Trophoblast cell (in vitro differentiated cells and primary cell): ENCODE measurements around the gene UBAP1L.
A peak's percentile ranks its signal among the peaks of the same experiment; 100 is the strongest.

ENCODE experiments used
- DNase-seq, 2 donors: peaks; one replicate each; pipeline ENCODE4 v3.0.0-alpha.2; 2016
- H2AFZ ChIP-seq: 2 replicates; pipeline ENCODE4 v1.6.1; 2013; ENCODE audit warnings: low read length, moderate library complexity, mild to moderate bottlenecking; ENCODE audit not compliant: insufficient read depth, poor library complexity
- H2AK5ac ChIP-seq: 2 replicates; pipeline ENCODE4 v1.6.1; 2013; ENCODE audit warnings: mild to moderate bottlenecking, low read length
- H2BK120ac ChIP-seq: 2 replicates; pipeline ENCODE4 v1.6.1; 2013; ENCODE audit warnings: low read length, mild to moderate bottlenecking, moderate library complexity; ENCODE audit not compliant: insufficient read depth, poor library complexity
- H2BK12ac ChIP-seq: 2 replicates; pipeline ENCODE4 v1.6.1; 2013; ENCODE audit warnings: mild to moderate bottlenecking, low read length, moderate library complexity
- H2BK5ac ChIP-seq: 2 replicates; pipeline ENCODE4 v1.6.1; 2013; ENCODE audit warnings: low read length, low read depth, moderate library complexity, mild to moderate bottlenecking; ENCODE audit not compliant: poor library complexity
- H3K14ac ChIP-seq: 2 replicates; pipeline ENCODE4 v1.6.1; 2013; ENCODE audit warnings: mild to moderate bottlenecking, low read length
- H3K18ac ChIP-seq: 2 replicates; pipeline ENCODE4 v1.6.1; 2013; ENCODE audit warnings: mild to moderate bottlenecking, low read length
- H3K23ac ChIP-seq: 2 replicates; pipeline ENCODE4 v1.6.1; 2013; ENCODE audit warnings: low read length
- H3K27ac ChIP-seq: 2 replicates; pipeline ENCODE4 v1.5.1; 2013; ENCODE audit warnings: low read depth, mild to moderate bottlenecking, inconsistent platforms, low read length, moderate library complexity
- H3K27me3 ChIP-seq: 2 replicates; pipeline ENCODE4 v1.6.1; 2013; ENCODE audit warnings: inconsistent platforms, mild to moderate bottlenecking, low read length, moderate library complexity; ENCODE audit not compliant: insufficient read depth
- H3K36me3 ChIP-seq, 2 experiments: 1 replicate in 1 of 2; 2 replicates in 1 of 2; pipeline ENCODE4 v1.6.1; 2013; ENCODE audit warnings: low read length in 2 of 2, mild to moderate bottlenecking in 2 of 2, moderate library complexity in 1 of 2; ENCODE audit not compliant: insufficient read depth in 2 of 2, control insufficient read depth in 1 of 2
- H3K4ac ChIP-seq: 2 replicates; pipeline ENCODE4 v1.6.1; 2013; ENCODE audit warnings: low read depth, mild to moderate bottlenecking, low read length, moderate library complexity
- H3K4me1 ChIP-seq, 2 experiments: 1 replicate in 1 of 2; 2 replicates in 1 of 2; pipeline ENCODE4 v1.6.1; 2013; ENCODE audit warnings: low read length in 2 of 2, mild to moderate bottlenecking in 2 of 2, moderate library complexity in 1 of 2; ENCODE audit not compliant: insufficient read depth in 2 of 2, control insufficient read depth in 1 of 2
- H3K4me2 ChIP-seq: 2 replicates; pipeline ENCODE4 v1.6.1; 2013; ENCODE audit warnings: inconsistent platforms, mild to moderate bottlenecking, low read length, moderate library complexity
- H3K4me3 ChIP-seq: 2 replicates; pipeline ENCODE4 v1.5.1; 2013; ENCODE audit warnings: mild to moderate bottlenecking, low read depth, low read length, inconsistent platforms
- H3K79me1 ChIP-seq: one replicate; pipeline ENCODE4 v1.6.1; 2013; ENCODE audit warnings: low read length
- H3K79me2 ChIP-seq: 2 replicates; pipeline ENCODE4 v1.6.1; 2013; ENCODE audit warnings: low read length, mild to moderate bottlenecking; ENCODE audit not compliant: control insufficient read depth, insufficient read depth, poor library complexity
- H3K9ac ChIP-seq: 2 replicates; pipeline ENCODE4 v1.6.1; 2013; ENCODE audit warnings: mild to moderate bottlenecking, low read length
- H3K9me3 ChIP-seq: 2 replicates; pipeline ENCODE4 v1.6.1; 2013; ENCODE audit warnings: low read depth, mild to moderate bottlenecking, control low read depth, inconsistent platforms, low read length; ENCODE audit not compliant: insufficient read depth
- H4K12ac ChIP-seq: 2 replicates; pipeline ENCODE4 v1.6.1; 2013; ENCODE audit warnings: low read depth, mild to moderate bottlenecking, low read length, moderate library complexity
- H4K8ac ChIP-seq: 2 replicates; pipeline ENCODE4 v1.6.1; 2013; ENCODE audit warnings: low read depth, mild to moderate bottlenecking, low read length, moderate library complexity
- H4K91ac ChIP-seq: one replicate; pipeline ENCODE4 v1.6.1; 2013; ENCODE audit warnings: low read depth, mild to moderate bottlenecking, low read length, moderate library complexity
- WGBS: extraction: QIAGEN DNeasy Blood & Tissue Kit; methylation state at CpG from one replicate; pipeline ENCODE4 v1.1.7; 2013; ENCODE audit warnings: missing lambda C conversion rate; ENCODE audit not compliant: insufficient read length, insufficient coverage; ENCODE audit errors: extremely low coverage; 5-methylcytosine and 5-hydroxymethylcytosine counted together

Gene UBAP1L

GRCh38 chr15:65086680-65087111 is 28.3 kb downstream of the UBAP1L start:
- Histone ChIP-seq H2BK12ac (no peak overlapping the region), H4K91ac (no peak overlapping the region), H3K79me1 (no peaks in the 10 kb centered on the region), H2AFZ (no peak overlapping the region), H2AK5ac (no peak overlapping the region), H3K4me2 (no peak overlapping the region), H2BK5ac (no peak overlapping the region), H3K79me2 (no peaks in the 10 kb centered on the region), H3K23ac (no peak overlapping the region), H3K4me3 (no peak overlapping the region), H3K18ac (no peak overlapping the region), H3K4me1 (peaks cover 2 to 7% of the 10 kb centered on the region in 2 experiments), H4K8ac (no peak overlapping the region), H3K27ac (no peak overlapping the region), H3K27me3 (no peaks in the 10 kb centered on the region), H2BK120ac (no peak overlapping the region), H3K9ac (no peak overlapping the region), H3K4ac (no peak overlapping the region), H4K12ac (no peak overlapping the region), H3K14ac (no peak overlapping the region), H3K9me3 (peaks cover 2% of the 10 kb centered on the region), H3K36me3 (no peaks in the 10 kb centered on the region)
- WGBS = no CpG with 5 or more reads among the region's 6 CpGs
- no peak for DNase-seq

GRCh38 chr15:65085990-65086679 is 28.9 kb downstream of the UBAP1L start:
- Histone ChIP-seq H3K4me1 (peaks cover 2 to 7% of the 10 kb centered on the region in 2 experiments), H3K27ac (no peak overlapping the region), H3K14ac (no peak overlapping the region), H3K9me3 (peaks cover 2% of the 10 kb centered on the region), H2BK5ac (no peak overlapping the region), H4K91ac (no peak overlapping the region), H3K23ac (no peak overlapping the region), H3K79me2 (no peaks in the 10 kb centered on the region), H3K9ac (no peak overlapping the region), H3K79me1 (no peaks in the 10 kb centered on the region), H2BK12ac (no peak overlapping the region), H2AK5ac (no peak overlapping the region), H3K36me3 (no peaks in the 10 kb centered on the region), H3K18ac (no peak overlapping the region), H4K8ac (no peak overlapping the region), H2BK120ac (no peak overlapping the region), H3K4ac (no peak overlapping the region), H3K4me3 (no peak overlapping the region), H3K27me3 (no peaks in the 10 kb centered on the region), H4K12ac (no peak overlapping the region), H2AFZ (no peak overlapping the region), H3K4me2 (no peak overlapping the region)
- DNase-seq = peak; percentile 26 to 53
- WGBS = no CpG with 5 or more reads among the region's 6 CpGs

GRCh38 chr15:65085207-65085753 is 29.7 kb downstream of the UBAP1L start:
- Histone ChIP-seq H3K4ac (no peak overlapping the region), H4K91ac (no peak overlapping the region), H2BK5ac (no peak overlapping the region), H3K9ac (no peak overlapping the region), H3K23ac (no peak overlapping the region), H3K27me3 (no peaks in the 10 kb centered on the region), H3K4me3 (no peak overlapping the region), H2AFZ (no peak overlapping the region), H3K36me3 (no peaks in the 10 kb centered on the region), H3K27ac (no peak overlapping the region), H3K18ac (no peak overlapping the region), H3K4me2 (no peak overlapping the region), H3K14ac (no peak overlapping the region), H2AK5ac (no peak overlapping the region), H2BK12ac (no peak overlapping the region), H3K9me3 (peaks cover 2% of the 10 kb centered on the region), H3K79me1 (no peaks in the 10 kb centered on the region), H2BK120ac (no peak overlapping the region), H3K4me1 (peaks cover 2 to 7% of the 10 kb centered on the region in 2 experiments), H4K12ac (no peak overlapping the region), H3K79me2 (no peaks in the 10 kb centered on the region), H4K8ac (no peak overlapping the region)
- WGBS = no CpG with 5 or more reads among the region's 8 CpGs
- DNase-seq = no peak

GRCh38 chr15:65084500-65085206 is 30.3 kb downstream of the UBAP1L start:
- Histone ChIP-seq H3K23ac (no peak overlapping the region), H3K27ac (no peak overlapping the region), H3K4me2 (no peak overlapping the region), H3K18ac (no peak overlapping the region), H4K8ac (no peak overlapping the region), H3K9ac (no peak overlapping the region), H2BK12ac (no peak overlapping the region), H3K79me1 (no peaks in the 10 kb centered on the region), H4K91ac (no peak overlapping the region), H2BK5ac (no peak overlapping the region), H4K12ac (no peak overlapping the region), H3K14ac (no peak overlapping the region), H3K9me3 (peaks cover 2% of the 10 kb centered on the region), H2AFZ (no peak overlapping the region), H3K4me3 (no peak overlapping the region), H3K36me3 (no peaks in the 10 kb centered on the region), H3K79me2 (no peaks in the 10 kb centered on the region), H2AK5ac (no peak overlapping the region), H3K4ac (no peak overlapping the region), H2BK120ac (no peak overlapping the region), H3K4me1 (peaks cover 2 to 7% of the 10 kb centered on the region in 2 experiments), H3K27me3 (no peaks in the 10 kb centered on the region)
- no CpG with 5 or more reads among the region's 7 CpGs for WGBS
- peak in 1 of 2 donors; percentile 31 for DNase-seq
